K562 (cell line): ENCODE measurements around the gene AJAP1. TPM values are rescaled to one million over a fixed set of nuclear protein-coding genes. Genes with fewer than 3 reads are reported as not detected.

Source experiments
- ATAC-seq: fragments of 200-7000 bp; cut with Tn5 transposase; 3 replicates; pipeline ENCODE4 v1.9.1; 2020; ENCODE audit warnings: moderate library complexity
- BruUV-seq: library from RNA; stranded (reverse); fragments of 400-500 nt; replicated peaks from 2 replicates; lab custom pipeline; 2021; lab: Mats Ljungman, UMichigan
- CTCF ChIA-PET: fragments of 300-600 bp; formaldehyde crosslinking; extraction: SDS; loops from one replicate; lab custom pipeline; 2021; ENCODE audit warnings: low intra/inter-chr PET ratio; lab: Yijun Ruan, JAX
- POLR2A ChIA-PET: fragments of 300-600, 350-650 bp; sonication (Branson Sonifier 250); formaldehyde crosslinking; extraction: SDS; loops from one replicate; lab custom pipeline; 2021; ENCODE audit warnings: antibody characterized with exemption, inconsistent platforms; lab: Yijun Ruan, JAX
- DNase-seq, 4 experiments: peaks; one replicate each; pipeline versions ENCODE4 v3.0.0 to v3.0.0-alpha.2; 2011 to 2018; ENCODE audit warnings: low spot score in 3 of 4, mixed read lengths in 3 of 4; ENCODE audit errors: extremely low read depth in 1 of 4
- FAIRE-seq: peaks from 2 replicates; lab custom pipeline; 2011; peaks lifted over from hg19 to GRCh38; lab: Jason Lieb, UNC
- H2AFZ ChIP-seq: 2 replicates; pipeline ENCODE4 v1.6.0; 2011; ENCODE audit warnings: low read depth, low read length, control low read depth, inconsistent platforms
- H3K27ac ChIP-seq: fragments of 200-600 bp; 3 replicates; pipeline ENCODE4 v1.8.0; 2011; ENCODE audit warnings: low read depth, mild to moderate bottlenecking, control low read depth, inconsistent platforms, low read length, moderate library complexity, mixed read lengths; ENCODE audit errors: extremely low read depth
- H3K27me3 ChIP-seq, 2 experiments: fragments of 300-600 bp in 1 of 2; 2 replicates in 1 of 2; 3 replicates in 1 of 2; pipeline versions ENCODE4 v1.6.0 to v1.8.0; 2011; ENCODE audit warnings: inconsistent platforms in 2 of 2, low read length in 2 of 2, mild to moderate bottlenecking in 1 of 2, mixed read lengths in 1 of 2, moderate library complexity in 1 of 2; ENCODE audit not compliant: control insufficient read depth in 2 of 2, insufficient read depth in 2 of 2
- H3K36me3 ChIP-seq: fragments of 300-600 bp; 3 replicates; pipeline ENCODE4 v1.8.0; 2011; ENCODE audit warnings: mild to moderate bottlenecking, low read length, inconsistent platforms; ENCODE audit not compliant: control insufficient read depth, insufficient read depth
- H3K4me1 ChIP-seq, 2 experiments: fragments of 200-600 bp in 1 of 2; replicated peaks in 1 of 2; 2 replicates in 1 of 2; 3 replicates in 1 of 2; pipeline versions ENCODE4 v1.5.1 to v1.8.0; 2011; ENCODE audit warnings: inconsistent platforms in 2 of 2, low read length in 2 of 2, mild to moderate bottlenecking in 1 of 2, mixed read lengths in 1 of 2, moderate library complexity in 1 of 2; ENCODE audit not compliant: control insufficient read depth in 2 of 2, insufficient read depth in 2 of 2
- H3K4me2 ChIP-seq: 2 replicates; pipeline ENCODE4 v1.6.1; 2011; ENCODE audit warnings: low read length, control low read depth, inconsistent platforms, mixed read lengths; ENCODE audit not compliant: insufficient read depth
- H3K4me3 ChIP-seq: fragments of 200-600 bp; sonication (generic), shearing (Covaris generic); 2 replicates; pipeline ENCODE4 v1.5.1; 2016; ENCODE audit warnings: control low read depth, inconsistent platforms
- H3K79me2 ChIP-seq: fragments of 200-600 bp; 3 replicates; pipeline ENCODE4 v1.8.0; 2011; ENCODE audit warnings: low read length, inconsistent platforms; ENCODE audit not compliant: control insufficient read depth, insufficient read depth
- H3K9ac ChIP-seq, 2 experiments: 2 replicates each; pipeline versions ENCODE4 v1.6.0 to v1.6.1; 2011; ENCODE audit warnings: low read depth in 2 of 2, low read length in 2 of 2, control low read depth in 1 of 2, inconsistent platforms in 1 of 2, mild to moderate bottlenecking in 1 of 2, mixed read lengths in 1 of 2; ENCODE audit not compliant: insufficient read depth in 1 of 2
- H3K9me1 ChIP-seq: one replicate; pipeline ENCODE4 v1.6.0; 2011; ENCODE audit warnings: inconsistent platforms, mild to moderate bottlenecking, low read length, moderate library complexity; ENCODE audit not compliant: control insufficient read depth, insufficient read depth
- H3K9me3 ChIP-seq: replicated peaks from 2 replicates; pipeline ENCODE4 v1.5.1; 2011; ENCODE audit warnings: low read depth, low read length, inconsistent platforms; ENCODE audit not compliant: control insufficient read depth, insufficient read depth
- H4K20me1 ChIP-seq: replicated peaks from 2 replicates; pipeline ENCODE4 v1.6.1; 2011; ENCODE audit warnings: low read length, inconsistent platforms, mixed read lengths; ENCODE audit not compliant: control insufficient read depth, insufficient read depth
- BRF1 ChIP-seq: IDR thresholded peaks from 3 replicates; pipeline ENCODE4 v1.6.1; 2011; ENCODE audit warnings: borderline replicate concordance, mild to moderate bottlenecking; ENCODE audit not compliant: insufficient read length; ENCODE audit errors: extremely low read depth
- GATAD2A ChIP-seq: fragments of 450-650 bp; IDR thresholded peaks from 2 replicates; pipeline ENCODE4 v1.6.1; 2017
- NFE2L1 ChIP-seq: fragments of 450-650 bp; IDR thresholded peaks from 2 replicates; pipeline ENCODE4 v1.6.1; 2016; ENCODE audit warnings: missing genetic modification characterization, low read depth, mild to moderate bottlenecking, missing compliant biosample characterization, moderate library complexity, borderline replicate concordance
- RBM15 ChIP-seq: fragments of 200-400 bp; formaldehyde crosslinking; IDR thresholded peaks from 2 replicates; pipeline ENCODE4 v1.6.1; 2018; ENCODE audit warnings: mild to moderate bottlenecking, low read length, moderate library complexity; ENCODE audit not compliant: insufficient read depth
- SMAD3 ChIP-seq: fragments of 450-650 bp; formaldehyde crosslinking; conservative IDR thresholded peaks from 2 replicates; pipeline ENCODE4 v1.4.0; 2020; ENCODE audit warnings: mild to moderate bottlenecking
- ZBTB33 ChIP-seq: sonication (generic); formaldehyde crosslinking; IDR thresholded peaks from 2 replicates; pipeline ENCODE4 v1.8.1; 2023; ENCODE audit warnings: mild to moderate bottlenecking, missing genetic modification reagents
- ZNF124 ChIP-seq: sonication (generic); formaldehyde crosslinking; IDR thresholded peaks from 2 replicates; pipeline ENCODE4 v1.8.1; 2022; ENCODE audit warnings: missing genetic modification reagents
- ZNF217 ChIP-seq: sonication (generic); formaldehyde crosslinking; IDR thresholded peaks from 2 replicates; pipeline ENCODE4 v1.8.0; 2022; ENCODE audit warnings: mild to moderate bottlenecking, missing genetic modification reagents
- ZNF23 ChIP-seq: fragments of 250-450 bp; sonication (Bioruptor Pico); IDR thresholded peaks from 2 replicates; pipeline ENCODE4 v1.4.0; 2020; ENCODE audit warnings: mild to moderate bottlenecking
- ZNF347 ChIP-seq: fragments of 450-650 bp; formaldehyde crosslinking; IDR thresholded peaks from 2 replicates; pipeline ENCODE4 v1.4.0; 2020; ENCODE audit warnings: low read depth, mild to moderate bottlenecking, moderate library complexity
- ZNF592 ChIP-seq: fragments of 450-650 bp; IDR thresholded peaks from 2 replicates; pipeline ENCODE4 v1.6.1; 2017; ENCODE audit warnings: antibody characterized with exemption, mild to moderate bottlenecking
- WGBS: fragments of 100-300 bp; shearing (Covaris generic); methylation state at CpG from one replicate; pipeline ENCODE4 v1.1.6; 2016; ENCODE audit warnings: low coverage, mixed read lengths; ENCODE audit not compliant: insufficient coverage; ENCODE audit errors: missing lambda C conversion rate; 5-methylcytosine and 5-hydroxymethylcytosine counted together
- in situ Hi-C: fragments of 300-500 bp; cut with MboI; formaldehyde crosslinking; loops from 4 replicates; pipeline ENCODE4 v1.15.0; 2018; ENCODE audit warnings: inconsistent platforms, mixed read lengths
- intact Hi-C: fragments of 100-400 bp; cut with micrococcal nuclease; formaldehyde crosslinking; loops from 2 replicates; pipeline ENCODE4 v1.14.2; 2022
- polyA plus RNA-seq, 8 experiments: library from polyadenylated mRNA; depleted of rRNA in 4 of 8; stranded (reverse) in 5 of 8; unstranded in 3 of 8; fragments of >200 nt; fragmentation: Nextera tagmentation in 2 of 8; fragmentation: Illumina TruSeq in 1 of 8; extraction: Ambion mirVana in 2 of 8; extraction: Trizol in 1 of 8; gene quantifications; 2 replicates each; pipeline versions ENCODE4 v1.2.1 to v1.2.3, GENCODE V29; 2011 to 2014; ENCODE audit warnings: inconsistent platforms in 1 of 8, missing spikeins in 1 of 8
- total RNA-seq, 7 experiments: library from RNA; depleted of rRNA in 6 of 7; stranded (reverse); fragments of >200 nt in 6 of 7; fragmentation: Illumina TruSeq in 2 of 7; extraction: Trizol in 2 of 7; gene quantifications; 2 replicates each; pipeline versions ENCODE4 v1.2.1 to v1.2.3, GENCODE V29; 2011 to 2021; ENCODE audit warnings: low replicate concordance in 1 of 7
- TF ChIP-seq, protein P1 (sequence below): fragments of 250-450 bp; sonication (Bioruptor Pico); IDR thresholded peaks from 2 replicates; pipeline ENCODE4 v1.8.0; 2022; ENCODE audit warnings: moderate library complexity, mild to moderate bottlenecking, inconsistent platforms
- TF ChIP-seq, protein P2 (sequence below): fragments of 450-650 bp; formaldehyde crosslinking; IDR thresholded peaks from 2 replicates; pipeline ENCODE4 v1.4.0; 2022; ENCODE audit warnings: mild to moderate bottlenecking, moderate library complexity

The AJAP1 gene
- total and polyA plus RNA-seq, 9 of the 15 experiments (the other 6 are each of a cell fraction or from before 2014, with no cell fraction given): not detected

- Histone ChIP-seq H3K9me1 (no peaks in the 10 kb centered on the region), H2AFZ (no peak overlapping the region), H3K9me3 (no peaks in the 10 kb centered on the region), H3K4me2 (no peak overlapping the region), H3K27me3 (peaks cover 14 to 32% of the 10 kb centered on the region in 2 experiments; a peak in 3 of 5 replicates), H3K36me3 (no peaks in the 10 kb centered on the region), H3K4me1 (no peaks in the 10 kb centered on the region), H3K4me3 (no peak overlapping the region), H3K9ac (no peak overlapping the region), H4K20me1 (0 out of 2 replicates have a peak, but pooled peaks cover 8% of the 10 kb centered on the region), H3K27ac (no peak overlapping the region), H3K79me2 (no peaks in the 10 kb centered on the region)
- no TSS peak for BruUV-seq
- no peak for DNase-seq
- ChIA-PET CTCF (no interaction called here), POLR2A (interaction anchor here (0.6 kb wide), 1 partner anchor 1289 kb away, joined by 3 read pairs; no protein-coding TSS in a partner anchor)
- intact Hi-C loops (no loop called here), in situ Hi-C loops (no loop called here)
- under 1% methylated on average over 23 of the region's 23 CpGs for WGBS
- no peak; the same call in 1 of the 3 replicates for ATAC-seq
- FAIRE-seq: no peak
- TF ChIP-seq RBM15: no peak
- TF ChIP-seq ZNF592: no peak
- TF ChIP-seq, protein P1, sequence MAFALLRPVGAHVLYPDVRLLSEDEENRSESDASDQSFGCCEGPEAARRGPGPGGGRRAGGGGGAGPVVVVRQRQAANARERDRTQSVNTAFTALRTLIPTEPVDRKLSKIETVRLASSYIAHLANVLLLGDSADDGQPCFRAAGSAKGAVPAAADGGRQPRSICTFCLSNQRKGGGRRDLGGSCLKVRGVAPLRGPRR: no peak
- no peak for TF ChIP-seq SMAD3 (CRISPR knock-in tag)
- no peak for TF ChIP-seq ZNF23 (CRISPR knock-in tag)
- no peak for TF ChIP-seq BRF1
- no peak for TF ChIP-seq NFE2L1 (tag)
- TF ChIP-seq ZNF217: no peak
- TF ChIP-seq ZBTB33 (CRISPR knock-in tag): no peak
- no peak for TF ChIP-seq ZNF347 (CRISPR knock-in tag)
- TF ChIP-seq ZNF124 (CRISPR knock-in tag): no peak
- TF ChIP-seq, protein P2, sequence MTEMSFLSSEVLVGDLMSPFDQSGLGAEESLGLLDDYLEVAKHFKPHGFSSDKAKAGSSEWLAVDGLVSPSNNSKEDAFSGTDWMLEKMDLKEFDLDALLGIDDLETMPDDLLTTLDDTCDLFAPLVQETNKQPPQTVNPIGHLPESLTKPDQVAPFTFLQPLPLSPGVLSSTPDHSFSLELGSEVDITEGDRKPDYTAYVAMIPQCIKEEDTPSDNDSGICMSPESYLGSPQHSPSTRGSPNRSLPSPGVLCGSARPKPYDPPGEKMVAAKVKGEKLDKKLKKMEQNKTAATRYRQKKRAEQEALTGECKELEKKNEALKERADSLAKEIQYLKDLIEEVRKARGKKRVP (CRISPR knock-in tag): no peak
- TF ChIP-seq GATAD2A: no peak
Measured at GRCh38 chr1:4636644-4637380, 17.6 kb upstream of the AJAP1 start.
